Keratinocyte (primary cell): ENCODE data around the gene CCN2. TPM values are rescaled to one million over a fixed set of nuclear protein-coding genes. Genes with fewer than 3 reads are reported as not detected.
"Not testable (repeated sequence)": the region's sequence is repeated elsewhere in the genome, so short reads cannot be mapped to it uniquely, and the experiment has no call there.

ENCODE experiments used
- DNase-seq: peaks from one replicate; pipeline ENCODE4 v3.0.0-alpha.2; 2011; ENCODE audit warnings: low read depth, missing footprints, low spot score
- FAIRE-seq: peaks from 2 replicates; lab custom pipeline; 2011; peaks lifted over from hg19 to GRCh38; lab: Jason Lieb, UNC
- H2AFZ ChIP-seq: 2 replicates; pipeline ENCODE4 v1.6.0; 2012; ENCODE audit warnings: low read length, control low read depth, inconsistent platforms; ENCODE audit not compliant: control insufficient read depth
- H3K27ac ChIP-seq: 2 replicates; pipeline ENCODE4 v1.5.1; 2011; ENCODE audit warnings: low read length; ENCODE audit not compliant: control insufficient read depth, insufficient read depth
- H3K27me3 ChIP-seq: 3 replicates; pipeline ENCODE4 v1.6.0; 2011; ENCODE audit warnings: low read length; ENCODE audit not compliant: control insufficient read depth, insufficient read depth; ENCODE audit errors: extremely low read depth
- H3K36me3 ChIP-seq, 2 experiments: 2 replicates in 1 of 2; 3 replicates in 1 of 2; pipeline ENCODE4 v1.5.1; 2011; ENCODE audit warnings: low read length in 2 of 2, mild to moderate bottlenecking in 1 of 2; ENCODE audit not compliant: control insufficient read depth in 2 of 2, insufficient read depth in 2 of 2; ENCODE audit errors: extremely low read depth in 1 of 2
- H3K4me1 ChIP-seq: 3 replicates; pipeline ENCODE4 v1.5.1; 2011; ENCODE audit warnings: low read length; ENCODE audit not compliant: control insufficient read depth, insufficient read depth; ENCODE audit errors: extremely low read depth
- H3K4me2 ChIP-seq: 3 replicates; pipeline ENCODE4 v1.6.0; 2011; ENCODE audit warnings: low read depth, low read length; ENCODE audit not compliant: control insufficient read depth, insufficient read depth; ENCODE audit errors: extremely low read depth
- H3K4me3 ChIP-seq, 3 experiments: fragments of 200-600 bp in 1 of 3; sonication (generic) in 1 of 3; 2 replicates in 2 of 3; 3 replicates in 1 of 3; pipeline ENCODE4 v1.5.1; 2011 to 2016; ENCODE audit warnings: low read length in 3 of 3, mild to moderate bottlenecking in 3 of 3, control low read depth in 2 of 3, inconsistent platforms in 1 of 3, low read depth in 1 of 3, mixed read lengths in 1 of 3, mixed run types in 1 of 3, moderate library complexity in 1 of 3; ENCODE audit not compliant: control insufficient read depth in 2 of 3, insufficient read depth in 2 of 3; ENCODE audit errors: extremely low read depth in 1 of 3
- H3K79me2 ChIP-seq: 2 replicates; pipeline ENCODE4 v1.6.0; 2012; ENCODE audit warnings: low read length; ENCODE audit not compliant: control insufficient read depth, insufficient read depth
- H3K9ac ChIP-seq: 3 replicates; pipeline ENCODE4 v1.6.0; 2011; ENCODE audit warnings: low read length; ENCODE audit not compliant: control insufficient read depth, insufficient read depth; ENCODE audit errors: extremely low read depth
- H3K9me1 ChIP-seq: 3 replicates; pipeline ENCODE4 v1.6.0; 2011; ENCODE audit warnings: low read length; ENCODE audit not compliant: control insufficient read depth, insufficient read depth; ENCODE audit errors: extremely low read depth
- H3K9me3 ChIP-seq: 2 replicates; pipeline ENCODE4 v1.5.1; 2012; ENCODE audit warnings: low read depth, low read length; ENCODE audit not compliant: control insufficient read depth
- H4K20me1 ChIP-seq: 3 replicates; pipeline ENCODE4 v1.6.0; 2011; ENCODE audit warnings: low read length; ENCODE audit not compliant: control insufficient read depth, insufficient read depth; ENCODE audit errors: extremely low read depth
- EZH2 ChIP-seq: IDR thresholded peaks from one replicate; pipeline ENCODE4 v1.6.1; 2012; ENCODE audit warnings: inconsistent platforms, mild to moderate bottlenecking, low read length, moderate library complexity
- dilution Hi-C: fragments of 300-500 bp; cut with MboI; formaldehyde crosslinking; loops from one replicate; pipeline ENCODE4 v1.7.0; 2020; ENCODE audit warnings: low sequenced_read_pairs; ENCODE audit not compliant: extremely low pct_ligation_motif_present
- polyA plus RNA-seq, 5 experiments: library from polyadenylated mRNA; depleted of rRNA in 3 of 5; stranded (reverse) in 3 of 5; stranded (forward) in 1 of 5; unstranded in 1 of 5; fragments of >200 nt; gene quantifications; 1 replicate in 1 of 5; 2 replicates in 3 of 5; 3 replicates in 1 of 5; pipeline versions ENCODE4 v1.2.1 to v1.2.3, GENCODE V29; 2011 to 2012; ENCODE audit warnings: missing spikeins in 2 of 5, low read depth in 1 of 5, low replicate concordance in 1 of 5
- TF ChIP-seq, protein P1 (sequence below), 3 experiments: IDR thresholded peaks in 1 of 3; conservative IDR thresholded peaks in 1 of 3; optimal IDR thresholded peaks in 1 of 3; 2 replicates in 2 of 3; 3 replicates in 1 of 3; pipeline versions ENCODE3 to v1.5.1; 2011; ENCODE audit warnings: low read length in 3 of 3, mild to moderate bottlenecking in 3 of 3, moderate library complexity in 2 of 3, control low read depth in 1 of 3, inconsistent platforms in 1 of 3; ENCODE audit not compliant: insufficient read depth in 2 of 3; ENCODE audit errors: extremely low read depth in 1 of 3

Gene CCN2
- polyA plus RNA-seq, 1 donor (not counting 4 experiments of a cell fraction or from before 2014, with no cell fraction given): 78.2 TPM

DNA sequence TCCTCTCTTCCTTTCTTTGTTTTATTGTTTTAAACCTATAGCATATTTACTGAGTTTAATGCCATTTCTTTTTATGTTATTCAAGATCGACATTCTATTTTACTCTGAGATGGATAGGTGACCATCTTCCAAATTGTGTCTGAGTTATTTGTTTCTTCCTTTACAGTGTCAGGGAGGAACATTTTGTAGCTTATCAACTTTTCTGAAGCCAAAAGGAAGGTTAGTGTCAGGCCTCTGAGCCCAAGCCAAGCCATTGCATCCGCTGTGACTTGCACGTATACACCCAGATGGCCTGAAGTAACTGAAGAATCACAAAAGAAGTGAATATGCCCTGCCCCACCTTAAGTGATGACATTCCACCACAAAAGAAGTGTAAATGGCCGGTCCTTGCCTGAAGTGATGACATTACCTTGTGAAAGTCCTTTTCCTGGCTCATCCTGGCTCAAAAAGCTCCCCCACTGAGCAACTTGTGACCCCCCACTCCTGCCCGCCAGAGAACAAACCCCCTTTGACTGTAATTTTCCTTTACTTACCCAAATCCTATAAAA lies 49.8 kb downstream of the CCN2 start:
- H3K36me3 ChIP-seq, H3K9ac ChIP-seq, H2AFZ ChIP-seq, dilution Hi-C loops, H3K79me2 ChIP-seq, H3K9me1 ChIP-seq, H3K27ac ChIP-seq, H4K20me1 ChIP-seq, H3K4me2 ChIP-seq, FAIRE-seq, H3K4me1 ChIP-seq, DNase-seq, H3K9me3 ChIP-seq, H3K27me3 ChIP-seq, H3K4me3 ChIP-seq: not testable (repeated sequence)

DNA sequence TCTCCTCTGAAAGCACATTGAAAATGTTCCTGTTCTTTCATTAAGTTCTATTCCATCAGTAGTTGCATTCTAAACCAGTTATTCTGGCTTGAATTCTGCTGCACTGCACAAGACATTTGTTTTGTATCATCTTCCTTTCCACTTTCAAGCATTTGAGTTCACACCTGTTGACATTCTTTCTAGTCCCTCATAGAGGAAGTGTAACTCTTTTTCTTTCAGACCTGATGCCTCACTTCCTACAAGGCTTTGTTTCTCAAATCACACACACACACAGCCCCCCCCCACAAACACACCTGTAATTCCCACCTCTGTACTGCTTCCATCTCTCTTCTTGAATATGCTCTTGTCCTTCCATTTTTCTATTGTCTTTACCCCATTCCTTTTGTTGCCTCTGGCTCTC lies 50.9 kb downstream of the CCN2 start:
- FAIRE-seq (no peak), DNase-seq (no peak)
- H3K9me3 ChIP-seq: peaks cover 3% of the 10 kb centered on the region
- H3K27me3 ChIP-seq: no peaks in the 10 kb centered on the region
- H3K9me1 ChIP-seq: no peaks in the 10 kb centered on the region
- no peak overlapping the region for H3K4me2 ChIP-seq
- no peaks in the 10 kb centered on the region for H4K20me1 ChIP-seq
- no peak overlapping the region for H3K4me3 ChIP-seq
- no peaks in the 10 kb centered on the region for H3K4me1 ChIP-seq
- dilution Hi-C loops: no loop called here
- no peaks in the 10 kb centered on the region for H3K79me2 ChIP-seq
- H3K27ac ChIP-seq: no peak overlapping the region
- H3K9ac ChIP-seq: no peak overlapping the region
- TF ChIP-seq, protein P1, sequence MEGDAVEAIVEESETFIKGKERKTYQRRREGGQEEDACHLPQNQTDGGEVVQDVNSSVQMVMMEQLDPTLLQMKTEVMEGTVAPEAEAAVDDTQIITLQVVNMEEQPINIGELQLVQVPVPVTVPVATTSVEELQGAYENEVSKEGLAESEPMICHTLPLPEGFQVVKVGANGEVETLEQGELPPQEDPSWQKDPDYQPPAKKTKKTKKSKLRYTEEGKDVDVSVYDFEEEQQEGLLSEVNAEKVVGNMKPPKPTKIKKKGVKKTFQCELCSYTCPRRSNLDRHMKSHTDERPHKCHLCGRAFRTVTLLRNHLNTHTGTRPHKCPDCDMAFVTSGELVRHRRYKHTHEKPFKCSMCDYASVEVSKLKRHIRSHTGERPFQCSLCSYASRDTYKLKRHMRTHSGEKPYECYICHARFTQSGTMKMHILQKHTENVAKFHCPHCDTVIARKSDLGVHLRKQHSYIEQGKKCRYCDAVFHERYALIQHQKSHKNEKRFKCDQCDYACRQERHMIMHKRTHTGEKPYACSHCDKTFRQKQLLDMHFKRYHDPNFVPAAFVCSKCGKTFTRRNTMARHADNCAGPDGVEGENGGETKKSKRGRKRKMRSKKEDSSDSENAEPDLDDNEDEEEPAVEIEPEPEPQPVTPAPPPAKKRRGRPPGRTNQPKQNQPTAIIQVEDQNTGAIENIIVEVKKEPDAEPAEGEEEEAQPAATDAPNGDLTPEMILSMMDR (optimal IDR thresholded peaks at IDR 0.05 in 1 of 3, IDR thresholded peaks at IDR 0.05 in 1 of 3, conservative IDR thresholded peaks at IDR 0.05 in 1 of 3; ENCODE audit: extremely low read depth in 1 of 3, insufficient read depth in 2 of 3, low read length in 3 of 3): no peak
- TF ChIP-seq EZH2: no peak
- no peak overlapping the region for H2AFZ ChIP-seq
- H3K36me3 ChIP-seq: no peaks in the 10 kb centered on the region

DNA sequence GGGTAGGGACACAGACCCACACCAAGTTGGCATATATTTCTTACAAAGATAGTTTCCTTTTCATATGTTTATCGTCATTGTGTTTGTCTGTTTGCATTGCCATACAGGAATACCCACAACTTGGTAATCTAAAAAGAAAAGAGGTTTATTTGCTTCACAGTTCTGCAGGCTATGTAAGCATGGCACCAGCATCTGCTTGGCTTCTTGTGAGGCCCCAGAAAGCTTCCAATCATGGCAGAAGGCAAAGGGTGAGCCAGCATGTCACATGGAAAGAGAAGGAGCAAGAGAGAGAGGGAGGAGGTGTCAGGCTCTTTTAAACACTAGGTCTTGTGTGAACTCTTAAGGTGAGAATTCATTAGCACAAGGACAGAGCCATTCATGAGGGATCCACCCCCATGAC lies 52.5 kb downstream of the CCN2 start:
- H3K4me2 ChIP-seq: no peak overlapping the region
- FAIRE-seq (no peak), DNase-seq (no peak)
- no peak overlapping the region for H3K9ac ChIP-seq
- no peaks in the 10 kb centered on the region for H3K4me1 ChIP-seq
- H3K27me3 ChIP-seq: no peaks in the 10 kb centered on the region
- H4K20me1 ChIP-seq: no peaks in the 10 kb centered on the region
- H2AFZ ChIP-seq: no peak overlapping the region
- TF ChIP-seq, protein P1 (optimal IDR thresholded peaks at IDR 0.05 in 1 of 3, IDR thresholded peaks at IDR 0.05 in 1 of 3, conservative IDR thresholded peaks at IDR 0.05 in 1 of 3; ENCODE audit: extremely low read depth in 1 of 3, insufficient read depth in 2 of 3, low read length in 3 of 3): no peak
- TF ChIP-seq EZH2: no peak
- H3K36me3 ChIP-seq: no peaks in the 10 kb centered on the region
- peaks cover 3% of the 10 kb centered on the region for H3K9me3 ChIP-seq
- dilution Hi-C loops: no loop called here
- H3K79me2 ChIP-seq: no peaks in the 10 kb centered on the region
- H3K9me1 ChIP-seq: no peaks in the 10 kb centered on the region
- H3K4me3 ChIP-seq: no peak overlapping the region
- no peak overlapping the region for H3K27ac ChIP-seq
